IMR-90 (cell line): Measurements from ENCODE around the gene CUX1.

Experiments
- BHLHE40 ChIP-seq: fragments of 150-350 bp; IDR thresholded peaks from 2 replicates; pipeline ENCODE4 v1.6.1; 2016; ENCODE audit warnings: mild to moderate bottlenecking, low read depth, low read length
- CEBPB ChIP-seq: IDR thresholded peaks from 2 replicates; pipeline ENCODE4 v1.6.1; 2012; ENCODE audit warnings: low read depth, low read length, improper control_type of control experiment
- CTCF ChIP-seq: conservative IDR thresholded peaks from 2 replicates; pipeline ENCODE4 v1.5.1; 2012; ENCODE audit warnings: mild to moderate bottlenecking, low read depth, low read length, improper control_type of control experiment
- ELK1 ChIP-seq: fragments of 150-350 bp; IDR thresholded peaks from 2 replicates; pipeline ENCODE4 v1.6.1; 2016; ENCODE audit warnings: low read depth, mild to moderate bottlenecking, low read length, moderate library complexity, borderline replicate concordance
- FOS ChIP-seq: fragments of 150-350 bp; IDR thresholded peaks from 2 replicates; pipeline ENCODE4 v1.6.1; 2016; ENCODE audit warnings: low read depth, low read length
- MXI1 ChIP-seq: IDR thresholded peaks from 2 replicates; pipeline ENCODE4 v1.6.1; 2012; ENCODE audit warnings: low read depth, mild to moderate bottlenecking, low read length, moderate library complexity, borderline replicate concordance
- POLR2A ChIP-seq: IDR thresholded peaks from 2 replicates; pipeline ENCODE4 v1.6.1; 2012; ENCODE audit warnings: mild to moderate bottlenecking, low read depth, low read length
- RAD21 ChIP-seq: IDR thresholded peaks from 2 replicates; pipeline ENCODE4 v1.6.1; 2012; ENCODE audit warnings: low read length, improper control_type of control experiment
- RFX5 ChIP-seq: IDR thresholded peaks from 2 replicates; pipeline ENCODE4 v1.8.0; 2012; ENCODE audit warnings: low read depth, mild to moderate bottlenecking, low read length, moderate library complexity
- USF2 ChIP-seq: fragments of 150-350 bp; IDR thresholded peaks from 2 replicates; pipeline ENCODE4 v1.6.1; 2017; ENCODE audit warnings: mild to moderate bottlenecking, antibody characterized with exemption, low read length, low read depth

GRCh38 chr7:101778026-101778580, 39.3 kb upstream of the CUX1 start:
- TF ChIP-seq CTCF, result no peak
- TF ChIP-seq POLR2A, result no peak
- TF ChIP-seq ELK1, result no peak
- no peak for TF ChIP-seq MXI1
- TF ChIP-seq RAD21, result no peak
- no peak for TF ChIP-seq FOS
- TF ChIP-seq BHLHE40, result no peak
- no peak for TF ChIP-seq CEBPB
- no peak for TF ChIP-seq USF2
- TF ChIP-seq RFX5, result no peak
